Type B pancreatic cell (in vitro differentiated cells): ENCODE data around the gene YIPF2. TPM values are rescaled to one million over a fixed set of nuclear protein-coding genes. Genes with fewer than 3 reads are reported as not detected.

Source experiments
- DNase-seq: peaks from one replicate; pipeline ENCODE4 v3.0.0; 2021; ENCODE audit warnings: mixed read lengths; ENCODE audit not compliant: unreplicated experiment; ENCODE audit errors: extremely low spot score
- H3K27ac Mint-ChIP-seq: 2 replicates; pipeline ENCODE4 v1.8.0; 2021; ENCODE audit warnings: mild to moderate bottlenecking, mixed read lengths
- H3K27me3 Mint-ChIP-seq: 2 replicates; pipeline ENCODE4 v1.8.0; 2021; ENCODE audit warnings: mixed read lengths
- H3K36me3 Mint-ChIP-seq: 2 replicates; pipeline ENCODE4 v1.8.0; 2021; ENCODE audit warnings: mixed read lengths
- H3K4me1 Mint-ChIP-seq: one replicate; pipeline ENCODE4 v1.8.0; 2021; ENCODE audit warnings: mixed read lengths; ENCODE audit not compliant: unreplicated experiment
- H3K4me3 Mint-ChIP-seq: 2 replicates; pipeline ENCODE4 v1.8.0; 2021; ENCODE audit warnings: mild to moderate bottlenecking, mixed read lengths
- H3K9me3 Mint-ChIP-seq: 2 replicates; pipeline ENCODE4 v1.8.0; 2021; ENCODE audit warnings: mixed read lengths
- CTCF ChIP-seq: fragments of 200-600 bp; sonication (generic); conservative IDR thresholded peaks from 2 replicates; pipeline ENCODE4 v1.5.0; 2021; ENCODE audit warnings: antibody characterized with exemption, mild to moderate bottlenecking
- total RNA-seq: library from RNA; stranded (reverse); gene quantifications from 2 replicates; pipeline ENCODE4 v1.2.1, GENCODE V29; 2021; ENCODE audit warnings: low replicate concordance

Gene YIPF2
- total RNA-seq, 1 donor from 2014 or later, result 58.5 TPM

- H3K9me3 Mint-ChIP-seq, result no peaks in the 10 kb centered on the region
- peaks cover 45% of the 10 kb centered on the region for H3K4me1 Mint-ChIP-seq
- H3K4me3 Mint-ChIP-seq, result peak overlapping the region; percentile 87
- DNase-seq, result no peak
- no peaks in the 10 kb centered on the region for H3K27me3 Mint-ChIP-seq
- TF ChIP-seq CTCF, result no peak
- H3K36me3 Mint-ChIP-seq, result no peaks in the 10 kb centered on the region
- peak overlapping the region; percentile 99 for H3K27ac Mint-ChIP-seq
These were observed 36.9 kb downstream of the YIPF2 start for GRCh38 chr19:10891405-10892086.

- H3K27me3 Mint-ChIP-seq, result no peaks in the 10 kb centered on the region
- H3K27ac Mint-ChIP-seq, result no peak overlapping the region
- H3K4me3 Mint-ChIP-seq, result no peak overlapping the region
- H3K36me3 Mint-ChIP-seq, result peaks cover 3% of the 10 kb centered on the region
- DNase-seq, result no peak
- H3K4me1 Mint-ChIP-seq, result peaks cover 43% of the 10 kb centered on the region
- no peak for TF ChIP-seq CTCF
- H3K9me3 Mint-ChIP-seq, result no peaks in the 10 kb centered on the region
These were observed 38.6 kb downstream of the YIPF2 start for GRCh38 chr19:10889880-10890279.

GRCh38 chr19:10888421-10888866, 40.0 kb downstream of the YIPF2 start:
- H3K27ac Mint-ChIP-seq, result peak overlapping the region; percentile 93
- H3K27me3 Mint-ChIP-seq, result no peaks in the 10 kb centered on the region
- H3K9me3 Mint-ChIP-seq, result no peaks in the 10 kb centered on the region
- peak overlapping the region; percentile 62 for H3K4me3 Mint-ChIP-seq
- no peak for TF ChIP-seq CTCF
- H3K4me1 Mint-ChIP-seq, result peaks cover 35% of the 10 kb centered on the region
- peaks cover 3% of the 10 kb centered on the region for H3K36me3 Mint-ChIP-seq
- no peak for DNase-seq

- no peak for DNase-seq
- Mint-ChIP-seq H3K27ac (peak overlapping the region; percentile 93), H3K4me1 (peaks cover 35% of the 10 kb centered on the region), H3K27me3 (no peaks in the 10 kb centered on the region), H3K4me3 (peak overlapping the region; percentile 66), H3K36me3 (peaks cover 3% of the 10 kb centered on the region), H3K9me3 (no peaks in the 10 kb centered on the region)
- TF ChIP-seq CTCF, result no peak
These were observed 40.6 kb downstream of the YIPF2 start for GRCh38 chr19:10887616-10888367.

GRCh38 chr19:10885201-10886169, 43.0 kb downstream of the YIPF2 start:
- Mint-ChIP-seq H3K9me3 (no peaks in the 10 kb centered on the region), H3K27ac (peak overlapping the region; percentile 86), H3K36me3 (peaks cover 3% of the 10 kb centered on the region), H3K27me3 (no peaks in the 10 kb centered on the region), H3K4me3 (peak overlapping the region; percentile 67), H3K4me1 (peaks cover 37% of the 10 kb centered on the region)
- DNase-seq, result no peak
- no peak for TF ChIP-seq CTCF
